HEK293 (cell line): ENCODE measurements around the gene SORBS2.

ENCODE experiments used
- CTCF ChIA-PET: fragments of 350-600 bp; formaldehyde crosslinking; extraction: SDS; loops from one replicate; lab custom pipeline; 2021; ENCODE audit warnings: antibody characterized with exemption; lab: Yijun Ruan, JAX
- POLR2A ChIA-PET: fragments of 300-600 bp; formaldehyde crosslinking; extraction: SDS; loops from one replicate; lab custom pipeline; 2020; ENCODE audit warnings: antibody characterized with exemption, inconsistent platforms; lab: Yijun Ruan, JAX
- H3K27ac ChIP-seq: fragments of 200-500 bp; sonication (Bioruptor generic); 2 replicates; pipeline ENCODE4 v1.5.1; 2014; ENCODE audit warnings: low read depth, low read length, control low read depth, inconsistent platforms; ENCODE audit errors: extremely low read depth
- H3K36me3 ChIP-seq, 2 experiments: fragments of 200-500 bp in 1 of 2; sonication (Bioruptor generic) in 1 of 2; 1 replicate in 1 of 2; 2 replicates in 1 of 2; pipeline ENCODE4 v1.5.1; 2014 to 2017; ENCODE audit warnings: inconsistent platforms in 2 of 2, low read length in 2 of 2; ENCODE audit not compliant: control insufficient read depth in 2 of 2, insufficient read depth in 1 of 2
- H3K4me1 ChIP-seq: fragments of 200-500 bp; sonication (Bioruptor generic); 2 replicates; pipeline ENCODE4 v1.5.1; 2014; ENCODE audit warnings: mild to moderate bottlenecking, low read length, inconsistent platforms; ENCODE audit not compliant: control insufficient read depth, insufficient read depth
- H3K4me3 ChIP-seq: 2 replicates; pipeline ENCODE4 v1.5.1; 2011; ENCODE audit warnings: low read depth, mild to moderate bottlenecking, control low read depth, low read length, moderate library complexity
- H3K9me3 ChIP-seq: fragments of 200-500 bp; sonication (Bioruptor generic); 2 replicates; pipeline ENCODE4 v1.5.1; 2014; ENCODE audit warnings: low read depth, low read length, inconsistent platforms; ENCODE audit not compliant: control insufficient read depth, insufficient read depth
- HOXC10 ChIP-seq: sonication (generic); formaldehyde crosslinking; IDR thresholded peaks from 2 replicates; pipeline ENCODE4 v1.8.1; 2023; ENCODE audit warnings: mild to moderate bottlenecking, missing genetic modification reagents
- PRDM2 ChIP-seq: fragments of 450-650 bp; formaldehyde crosslinking; IDR thresholded peaks from 2 replicates; pipeline ENCODE4 v1.5.1; 2016; ENCODE audit warnings: missing biosample characterization, missing genetic modification characterization, borderline replicate concordance
- ZNF148 ChIP-seq: fragments of 450-650 bp; formaldehyde crosslinking; IDR thresholded peaks from 2 replicates; pipeline ENCODE4 v1.5.0; 2017; ENCODE audit warnings: missing biosample characterization, missing genetic modification characterization, borderline replicate concordance
- ZNF155 ChIP-seq: fragments of 450-650 bp; formaldehyde crosslinking; IDR thresholded peaks from 2 replicates; pipeline ENCODE4 v1.5.1; 2016; ENCODE audit warnings: missing biosample characterization, missing genetic modification characterization
- ZNF239 ChIP-seq: fragments of 450-650 bp; formaldehyde crosslinking; IDR thresholded peaks from 2 replicates; pipeline ENCODE4 v1.5.1; 2016; ENCODE audit warnings: missing biosample characterization, missing genetic modification characterization
- ZNF280D ChIP-seq: fragments of 450-650 bp; formaldehyde crosslinking; IDR thresholded peaks from 2 replicates; pipeline ENCODE4 v1.5.1; 2016; ENCODE audit warnings: missing biosample characterization, missing genetic modification characterization
- ZNF48 ChIP-seq: fragments of 450-650 bp; formaldehyde crosslinking; IDR thresholded peaks from 2 replicates; pipeline ENCODE4 v1.5.1; 2016; ENCODE audit warnings: missing biosample characterization, missing genetic modification characterization
- ZNF544 ChIP-seq: fragments of 450-650 bp; formaldehyde crosslinking; IDR thresholded peaks from 2 replicates; pipeline ENCODE4 v1.5.0; 2017; ENCODE audit warnings: missing biosample characterization, missing genetic modification characterization
- ZNF658 ChIP-seq: fragments of 450-650 bp; formaldehyde crosslinking; IDR thresholded peaks from 2 replicates; pipeline ENCODE4; 2016; ENCODE audit warnings: missing biosample characterization, missing genetic modification characterization
- ZNF791 ChIP-seq: fragments of 450-650 bp; formaldehyde crosslinking; IDR thresholded peaks from 2 replicates; pipeline ENCODE4 v1.5.1; 2016; ENCODE audit warnings: missing biosample characterization, missing genetic modification characterization
- TF ChIP-seq, protein P1 (sequence below): fragments of 450-650 bp; formaldehyde crosslinking; IDR thresholded peaks from 2 replicates; pipeline ENCODE4 v1.5.1; 2016; ENCODE audit warnings: missing biosample characterization, missing genetic modification characterization

The SORBS2 gene

GRCh38 chr4:185793116-185793485 is 18.9 kb downstream of the SORBS2 start:
- Histone ChIP-seq H3K4me1 (no peaks in the 10 kb centered on the region), H3K27ac (no peak overlapping the region)

More at GRCh38 chr4:185793116-185793485, 18.9 kb downstream of the SORBS2 start:
- POLR2A ChIA-PET, result no interaction called here
- CTCF ChIA-PET, result no interaction called here
- Histone ChIP-seq H3K36me3 (no peaks in the 10 kb centered on the region), H3K4me3 (no peak overlapping the region), H3K9me3 (no peaks in the 10 kb centered on the region)
- no peak for TF ChIP-seq ZNF791
- no peak for TF ChIP-seq ZNF658 (tag by site-specific recombination)
- no peak for TF ChIP-seq ZNF148 (tag by site-specific recombination)
- TF ChIP-seq ZNF155 (tag by site-specific recombination), result no peak
- TF ChIP-seq PRDM2, result no peak
- no peak for TF ChIP-seq ZNF48
- TF ChIP-seq ZNF239 (tag by site-specific recombination), result no peak
- TF ChIP-seq HOXC10 (CRISPR knock-in tag), result no peak
- TF ChIP-seq, protein P1, sequence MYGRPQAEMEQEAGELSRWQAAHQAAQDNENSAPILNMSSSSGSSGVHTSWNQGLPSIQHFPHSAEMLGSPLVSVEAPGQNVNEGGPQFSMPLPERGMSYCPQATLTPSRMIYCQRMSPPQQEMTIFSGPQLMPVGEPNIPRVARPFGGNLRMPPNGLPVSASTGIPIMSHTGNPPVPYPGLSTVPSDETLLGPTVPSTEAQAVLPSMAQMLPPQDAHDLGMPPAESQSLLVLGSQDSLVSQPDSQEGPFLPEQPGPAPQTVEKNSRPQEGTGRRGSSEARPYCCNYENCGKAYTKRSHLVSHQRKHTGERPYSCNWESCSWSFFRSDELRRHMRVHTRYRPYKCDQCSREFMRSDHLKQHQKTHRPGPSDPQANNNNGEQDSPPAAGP (tag by site-specific recombination), result no peak
- TF ChIP-seq ZNF280D (tag by site-specific recombination), result no peak
- TF ChIP-seq ZNF544 (tag by site-specific recombination), result no peak
